Measurements from ENCODE around the gene OR9I1. TPM values are rescaled to one million over a fixed set of nuclear protein-coding genes. Genes with fewer than 3 reads are reported as not detected.

The OR9I1 gene
- not detected for polyA plus RNA-seq (2013)

- Histone ChIP-seq H3K27me3 (replicated peaks in 2 of 5; ENCODE audit: control insufficient read depth in 4 of 5, insufficient read depth in 5 of 5, low read length in 4 of 5) (no peaks in the 10 kb centered on the region), H3K9me3 (ENCODE audit: control extremely low read depth in 1 of 5, control insufficient read depth in 4 of 5, insufficient read depth in 2 of 5, low read depth in 1 of 5, low read length in 4 of 5) (no peaks in the 10 kb centered on the region), H3K4me3 (ENCODE audit: control insufficient read depth in 1 of 7, extremely low read depth in 1 of 7, insufficient read depth in 4 of 7, low read depth in 2 of 7, low read length in 6 of 7) (no peak within 1 kb of the TSS), H3K36me3 (ENCODE audit: control insufficient read depth in 4 of 4, insufficient read depth in 4 of 4, low read length in 3 of 4) (no peaks in the 10 kb centered on the region), H3K27ac (ENCODE audit: insufficient read depth in 1 of 2, low read depth in 1 of 2, low read length in 2 of 2, poor library complexity in 1 of 2, severe bottlenecking in 2 of 2) (no peak within 1 kb of the TSS), H3K4me1 (ENCODE audit: control extremely low read depth in 1 of 4, control insufficient read depth in 4 of 4, insufficient read depth in 4 of 4, low read length in 3 of 4) (no peaks in the 10 kb centered on the region)
- POLR2A ChIA-PET, result no interaction called here
- WGBS (ENCODE audit: insufficient coverage), result 72% methylated on average over 3 of the region's 4 CpGs
- CTCF ChIA-PET, result no interaction called here
- DNase-seq, result no peak
These were observed at the start of gene OR9I1 for GRCh38 chr11:58125469-58125868. OR9I1 (minus strand) TSS chr11:58125530; CDS start chr11:58119444, 6,086 bp downstream.

GRCh38 chr11:58165504-58166106 is 40.3 kb upstream of the OR9I1 start:
- 82% methylated on average over 4 of the region's 7 CpGs for WGBS (ENCODE audit: insufficient coverage)
- ChIA-PET CTCF (no interaction called here), POLR2A (no interaction called here)
- Histone ChIP-seq H3K4me3 (ENCODE audit: control insufficient read depth in 1 of 7, extremely low read depth in 1 of 7, insufficient read depth in 4 of 7, low read depth in 2 of 7, low read length in 6 of 7) (no peak overlapping the region), H3K27ac (ENCODE audit: insufficient read depth in 1 of 2, low read depth in 1 of 2, low read length in 2 of 2, poor library complexity in 1 of 2, severe bottlenecking in 2 of 2) (no peak overlapping the region), H3K4me1 (ENCODE audit: control extremely low read depth in 1 of 4, control insufficient read depth in 4 of 4, insufficient read depth in 4 of 4, low read length in 3 of 4) (no peaks in the 10 kb centered on the region), H3K27me3 (replicated peaks in 2 of 5; ENCODE audit: control insufficient read depth in 4 of 5, insufficient read depth in 5 of 5, low read length in 4 of 5) (peaks cover 0 to 1% (median 0%) of the 10 kb centered on the region in 5 experiments), H3K36me3 (ENCODE audit: control insufficient read depth in 4 of 4, insufficient read depth in 4 of 4, low read length in 3 of 4) (no peaks in the 10 kb centered on the region), H3K9me3 (ENCODE audit: control extremely low read depth in 1 of 5, control insufficient read depth in 4 of 5, insufficient read depth in 2 of 5, low read depth in 1 of 5, low read length in 4 of 5) (no peaks in the 10 kb centered on the region)
- no peak for DNase-seq

GRCh38 chr11:58164990-58165389 is 39.7 kb upstream of the OR9I1 start:
- ChIA-PET CTCF (no interaction called here), POLR2A (interaction anchor here (0.7 kb wide), 1 partner anchor 340 kb away, joined by 3 read pairs; no protein-coding TSS in a partner anchor)
- H3K4me3 ChIP-seq (ENCODE audit: control insufficient read depth in 1 of 7, extremely low read depth in 1 of 7, insufficient read depth in 4 of 7, low read depth in 2 of 7, low read length in 6 of 7), result no peak overlapping the region
- H3K9me3 ChIP-seq (ENCODE audit: control extremely low read depth in 1 of 5, control insufficient read depth in 4 of 5, insufficient read depth in 2 of 5, low read depth in 1 of 5, low read length in 4 of 5), result no peaks in the 10 kb centered on the region
- H3K27ac ChIP-seq (ENCODE audit: insufficient read depth in 1 of 2, low read depth in 1 of 2, low read length in 2 of 2, poor library complexity in 1 of 2, severe bottlenecking in 2 of 2), result no peak overlapping the region
- DNase-seq, result no peak
- no CpG with 5 or more reads among the region's 1 CpG for WGBS (ENCODE audit: insufficient coverage)
- H3K4me1 ChIP-seq (ENCODE audit: control extremely low read depth in 1 of 4, control insufficient read depth in 4 of 4, insufficient read depth in 4 of 4, low read length in 3 of 4), result no peaks in the 10 kb centered on the region
- H3K36me3 ChIP-seq (ENCODE audit: control insufficient read depth in 4 of 4, insufficient read depth in 4 of 4, low read length in 3 of 4), result no peaks in the 10 kb centered on the region
- H3K27me3 ChIP-seq (replicated peaks in 2 of 5; ENCODE audit: control insufficient read depth in 4 of 5, insufficient read depth in 5 of 5, low read length in 4 of 5), result peaks cover 0 to 1% (median 0%) of the 10 kb centered on the region in 5 experiments

- Histone ChIP-seq H3K4me3 (ENCODE audit: control insufficient read depth in 1 of 7, extremely low read depth in 1 of 7, insufficient read depth in 4 of 7, low read depth in 2 of 7, low read length in 6 of 7) (no peak overlapping the region), H3K9me3 (ENCODE audit: control extremely low read depth in 1 of 5, control insufficient read depth in 4 of 5, insufficient read depth in 2 of 5, low read depth in 1 of 5, low read length in 4 of 5) (no peaks in the 10 kb centered on the region), H3K36me3 (ENCODE audit: control insufficient read depth in 4 of 4, insufficient read depth in 4 of 4, low read length in 3 of 4) (no peaks in the 10 kb centered on the region), H3K27ac (ENCODE audit: insufficient read depth in 1 of 2, low read depth in 1 of 2, low read length in 2 of 2, poor library complexity in 1 of 2, severe bottlenecking in 2 of 2) (no peak overlapping the region), H3K27me3 (replicated peaks in 2 of 5; ENCODE audit: control insufficient read depth in 4 of 5, insufficient read depth in 5 of 5, low read length in 4 of 5) (peaks cover 0 to 1% (median 0%) of the 10 kb centered on the region in 5 experiments), H3K4me1 (ENCODE audit: control extremely low read depth in 1 of 4, control insufficient read depth in 4 of 4, insufficient read depth in 4 of 4, low read length in 3 of 4) (no peaks in the 10 kb centered on the region)
- CTCF ChIA-PET, result no interaction called here
- 97% methylated on average over 2 of the region's 4 CpGs for WGBS (ENCODE audit: insufficient coverage)
- DNase-seq, result no peak
- POLR2A ChIA-PET, result interaction anchor here (0.7 kb wide), 1 partner anchor 341 kb away, joined by 3 read pairs; no protein-coding TSS in a partner anchor
These were observed 39.1 kb upstream of the OR9I1 start for GRCh38 chr11:58164389-58164788.

GRCh38 chr11:58152781-58153180 is 27.5 kb upstream of the OR9I1 start:
- Histone ChIP-seq H3K27ac (ENCODE audit: insufficient read depth in 1 of 2, low read depth in 1 of 2, low read length in 2 of 2, poor library complexity in 1 of 2, severe bottlenecking in 2 of 2) (no peak overlapping the region), H3K4me3 (ENCODE audit: control insufficient read depth in 1 of 7, extremely low read depth in 1 of 7, insufficient read depth in 4 of 7, low read depth in 2 of 7, low read length in 6 of 7) (no peak overlapping the region), H3K4me1 (ENCODE audit: control extremely low read depth in 1 of 4, control insufficient read depth in 4 of 4, insufficient read depth in 4 of 4, low read length in 3 of 4) (no peaks in the 10 kb centered on the region), H3K27me3 (replicated peaks in 2 of 5; ENCODE audit: control insufficient read depth in 4 of 5, insufficient read depth in 5 of 5, low read length in 4 of 5) (no peaks in the 10 kb centered on the region), H3K36me3 (ENCODE audit: control insufficient read depth in 4 of 4, insufficient read depth in 4 of 4, low read length in 3 of 4) (no peaks in the 10 kb centered on the region), H3K9me3 (ENCODE audit: control extremely low read depth in 1 of 5, control insufficient read depth in 4 of 5, insufficient read depth in 2 of 5, low read depth in 1 of 5, low read length in 4 of 5) (no peaks in the 10 kb centered on the region)
- DNase-seq, result no peak
- WGBS (ENCODE audit: insufficient coverage), result 100% methylated on average over 3 of the region's 3 CpGs
- CTCF ChIA-PET, result no interaction called here
- POLR2A ChIA-PET, result no interaction called here

GRCh38 chr11:58142761-58143160 is 17.4 kb upstream of the OR9I1 start:
- WGBS (ENCODE audit: insufficient coverage), result no CpG with 5 or more reads among the region's 1 CpG
- Histone ChIP-seq H3K27ac (ENCODE audit: insufficient read depth in 1 of 2, low read depth in 1 of 2, low read length in 2 of 2, poor library complexity in 1 of 2, severe bottlenecking in 2 of 2) (no peak overlapping the region), H3K9me3 (ENCODE audit: control extremely low read depth in 1 of 5, control insufficient read depth in 4 of 5, insufficient read depth in 2 of 5, low read depth in 1 of 5, low read length in 4 of 5) (no peaks in the 10 kb centered on the region), H3K27me3 (replicated peaks in 2 of 5; ENCODE audit: control insufficient read depth in 4 of 5, insufficient read depth in 5 of 5, low read length in 4 of 5) (no peaks in the 10 kb centered on the region), H3K4me1 (ENCODE audit: control extremely low read depth in 1 of 4, control insufficient read depth in 4 of 4, insufficient read depth in 4 of 4, low read length in 3 of 4) (no peaks in the 10 kb centered on the region), H3K4me3 (ENCODE audit: control insufficient read depth in 1 of 7, extremely low read depth in 1 of 7, insufficient read depth in 4 of 7, low read depth in 2 of 7, low read length in 6 of 7) (no peak overlapping the region), H3K36me3 (ENCODE audit: control insufficient read depth in 4 of 4, insufficient read depth in 4 of 4, low read length in 3 of 4) (no peaks in the 10 kb centered on the region)
- ChIA-PET POLR2A (no interaction called here), CTCF (no interaction called here)
- no peak for DNase-seq

- no peak overlapping the region for H3K27ac ChIP-seq (ENCODE audit: insufficient read depth in 1 of 2, low read depth in 1 of 2, low read length in 2 of 2, poor library complexity in 1 of 2, severe bottlenecking in 2 of 2)
- DNase-seq, result no peak
- ChIA-PET POLR2A (no interaction called here), CTCF (no interaction called here)
- H3K4me3 ChIP-seq (ENCODE audit: control insufficient read depth in 1 of 7, extremely low read depth in 1 of 7, insufficient read depth in 4 of 7, low read depth in 2 of 7, low read length in 6 of 7), result no peak overlapping the region
- H3K36me3 ChIP-seq (ENCODE audit: control insufficient read depth in 4 of 4, insufficient read depth in 4 of 4, low read length in 3 of 4), result no peaks in the 10 kb centered on the region
- no peaks in the 10 kb centered on the region for H3K27me3 ChIP-seq (replicated peaks in 2 of 5; ENCODE audit: control insufficient read depth in 4 of 5, insufficient read depth in 5 of 5, low read length in 4 of 5)
- WGBS (ENCODE audit: insufficient coverage), result 100% methylated on average over 1 of the region's 1 CpG
- H3K4me1 ChIP-seq (ENCODE audit: control extremely low read depth in 1 of 4, control insufficient read depth in 4 of 4, insufficient read depth in 4 of 4, low read length in 3 of 4), result no peaks in the 10 kb centered on the region
- H3K9me3 ChIP-seq (ENCODE audit: control extremely low read depth in 1 of 5, control insufficient read depth in 4 of 5, insufficient read depth in 2 of 5, low read depth in 1 of 5, low read length in 4 of 5), result no peaks in the 10 kb centered on the region
These were observed 9.8 kb upstream of the OR9I1 start for GRCh38 chr11:58135171-58135570.
